ENCODE data around the gene UQCRC2.
"Not testable (repeated sequence)": the region's sequence is repeated elsewhere in the genome, so short reads cannot be mapped to it uniquely, and the experiment has no call there.

The UQCRC2 gene

GRCh38 chr16:21952793-21953540 lies at the start of gene UQCRC2:
TSS of gene UQCRC2 (plus strand) at chr16:21953361. CDS start at chr16:21953424, 63 bp downstream.
- TF ChIP-seq CTCF (IDR thresholded peaks at IDR 0.05; ENCODE audit: low read depth, low read length, missing control alignments), result no peak
- H3K4me3 ChIP-seq (replicated peaks; ENCODE audit: low read depth, low read length), result peak within 1 kb of the TSS; percentile 86
- peak; percentile 85 for DNase-seq (ENCODE audit: extremely low read depth, low read depth)

- not testable (repeated sequence) for DNase-seq (ENCODE audit: extremely low read depth, low read depth); H3K4me3 ChIP-seq (replicated peaks; ENCODE audit: low read depth, low read length)
Measured at GRCh38 chr16:21932650-21933049, 20.5 kb upstream of the UQCRC2 start.

- DNase-seq (ENCODE audit: extremely low read depth, low read depth), result not testable (repeated sequence)
Measured at GRCh38 chr16:21933316-21933715, 19.8 kb upstream of the UQCRC2 start.

GRCh38 chr16:21933790-21934189 lies 19.4 kb upstream of the UQCRC2 start:
- not testable (repeated sequence) for H3K4me3 ChIP-seq (replicated peaks; ENCODE audit: low read depth, low read length); DNase-seq (ENCODE audit: extremely low read depth, low read depth)

More at GRCh38 chr16:21933316-21933715, 19.8 kb upstream of the UQCRC2 start:
- not testable (repeated sequence) for H3K4me3 ChIP-seq (replicated peaks; ENCODE audit: low read depth, low read length)

- not testable (repeated sequence) for H3K4me3 ChIP-seq (replicated peaks; ENCODE audit: low read depth, low read length); DNase-seq (ENCODE audit: extremely low read depth, low read depth)
Measured at GRCh38 chr16:21936216-21936615, 16.9 kb upstream of the UQCRC2 start.

- no peak overlapping the region for H3K4me3 ChIP-seq (replicated peaks; ENCODE audit: low read depth, low read length)
- no peak for DNase-seq (ENCODE audit: extremely low read depth, low read depth)
Measured at GRCh38 chr16:21937336-21937829, 15.8 kb upstream of the UQCRC2 start.

GRCh38 chr16:21940570-21940969 lies 12.6 kb upstream of the UQCRC2 start:
- no peak for TF ChIP-seq CTCF (IDR thresholded peaks at IDR 0.05; ENCODE audit: low read depth, low read length, missing control alignments)
- no peak overlapping the region for H3K4me3 ChIP-seq (replicated peaks; ENCODE audit: low read depth, low read length)
- no peak for DNase-seq (ENCODE audit: extremely low read depth, low read depth)

More at GRCh38 chr16:21937336-21937829, 15.8 kb upstream of the UQCRC2 start:
- TF ChIP-seq CTCF (IDR thresholded peaks at IDR 0.05; ENCODE audit: low read depth, low read length, missing control alignments), result no peak

GRCh38 chr16:21943571-21943970 lies 9.6 kb upstream of the UQCRC2 start:
- no peak overlapping the region for H3K4me3 ChIP-seq (replicated peaks; ENCODE audit: low read depth, low read length)
- no peak for TF ChIP-seq CTCF (IDR thresholded peaks at IDR 0.05; ENCODE audit: low read depth, low read length, missing control alignments)
- DNase-seq (ENCODE audit: extremely low read depth, low read depth), result no peak

Data from HFF-Myc (cell line).